Retinal pigment epithelial cell (primary cell): ENCODE measurements around the gene SCUBE2.

Experiments used
- DNase-seq: peaks from one replicate; pipeline ENCODE4 v3.0.0-alpha.2; 2010; ENCODE audit warnings: low read depth
- H3K4me3 ChIP-seq: 2 replicates; pipeline ENCODE4 v1.5.1; 2011; ENCODE audit warnings: mild to moderate bottlenecking, low read length, control low read depth, moderate library complexity
- TF ChIP-seq, protein P1 (sequence below): conservative IDR thresholded peaks from 2 replicates; pipeline ENCODE4 v1.5.1; 2011; ENCODE audit warnings: low read depth, low read length, control low read depth, inconsistent platforms

Gene SCUBE2

DNA sequence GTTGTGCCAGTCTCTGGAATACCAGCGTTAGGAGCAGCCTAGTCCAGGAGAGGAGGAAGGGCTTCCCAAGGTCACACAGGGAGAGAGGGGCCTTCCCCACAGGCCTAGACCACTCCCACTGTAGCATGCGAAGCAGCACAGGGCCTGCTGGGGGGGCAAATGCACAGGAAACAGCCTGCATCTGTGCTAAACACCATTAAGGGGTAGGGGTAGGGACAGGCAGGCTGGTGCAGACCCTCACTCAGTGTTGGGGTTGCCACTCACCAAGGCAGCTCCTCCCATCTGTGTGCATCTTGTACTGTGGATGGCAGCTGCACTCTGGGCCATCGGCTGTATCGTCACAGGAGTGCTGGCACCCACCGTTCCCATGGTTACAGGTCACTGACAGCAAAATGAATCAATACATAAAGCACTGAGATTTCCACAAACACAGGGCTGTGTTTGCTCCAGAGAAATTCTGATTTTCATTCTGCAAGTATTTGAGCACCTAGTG, 24.9 kb downstream of the SCUBE2 start:
- DNase-seq: no peak

DNA sequence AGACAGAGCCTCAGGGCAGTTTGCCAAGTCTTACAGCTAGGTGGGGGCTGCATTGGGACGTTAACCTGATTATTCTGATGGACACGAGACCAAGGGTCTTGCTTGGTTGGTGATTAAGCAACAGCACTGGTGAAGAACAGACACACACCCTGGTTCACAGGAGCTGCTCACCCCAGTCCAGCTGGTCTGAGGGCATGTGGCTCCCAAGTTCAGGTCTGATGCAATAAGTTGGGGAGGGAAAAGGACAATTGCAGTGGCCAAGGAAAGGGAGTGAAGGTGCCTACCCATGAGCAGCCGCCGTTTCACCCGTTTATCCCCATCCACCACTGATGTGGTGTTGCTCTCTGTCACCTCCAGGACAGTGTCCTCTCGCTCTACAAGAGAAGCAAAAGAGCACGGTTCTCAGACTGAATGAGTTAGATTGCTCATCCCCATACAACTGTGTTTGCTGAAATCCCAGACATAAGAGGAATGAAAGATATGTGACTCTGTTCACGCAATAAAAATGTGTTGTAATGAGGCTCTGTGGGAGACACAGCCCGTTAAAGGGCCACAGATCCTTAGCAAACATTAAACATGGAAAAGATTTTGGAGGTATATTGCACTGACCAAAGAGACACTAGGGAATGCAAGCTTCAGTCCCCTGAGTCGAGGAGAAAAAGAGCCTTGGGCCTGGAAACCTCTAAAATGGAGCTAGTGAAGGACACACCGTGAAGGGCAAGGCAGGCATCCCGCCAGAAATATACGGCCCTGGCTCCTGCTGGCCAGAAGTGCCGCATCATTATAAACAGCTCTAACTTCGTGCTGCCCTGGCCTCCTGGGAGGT, 25.6 kb downstream of the SCUBE2 start:
- DNase-seq: no peak
- H3K4me3 ChIP-seq: no peak overlapping the region
- TF ChIP-seq, protein P1, sequence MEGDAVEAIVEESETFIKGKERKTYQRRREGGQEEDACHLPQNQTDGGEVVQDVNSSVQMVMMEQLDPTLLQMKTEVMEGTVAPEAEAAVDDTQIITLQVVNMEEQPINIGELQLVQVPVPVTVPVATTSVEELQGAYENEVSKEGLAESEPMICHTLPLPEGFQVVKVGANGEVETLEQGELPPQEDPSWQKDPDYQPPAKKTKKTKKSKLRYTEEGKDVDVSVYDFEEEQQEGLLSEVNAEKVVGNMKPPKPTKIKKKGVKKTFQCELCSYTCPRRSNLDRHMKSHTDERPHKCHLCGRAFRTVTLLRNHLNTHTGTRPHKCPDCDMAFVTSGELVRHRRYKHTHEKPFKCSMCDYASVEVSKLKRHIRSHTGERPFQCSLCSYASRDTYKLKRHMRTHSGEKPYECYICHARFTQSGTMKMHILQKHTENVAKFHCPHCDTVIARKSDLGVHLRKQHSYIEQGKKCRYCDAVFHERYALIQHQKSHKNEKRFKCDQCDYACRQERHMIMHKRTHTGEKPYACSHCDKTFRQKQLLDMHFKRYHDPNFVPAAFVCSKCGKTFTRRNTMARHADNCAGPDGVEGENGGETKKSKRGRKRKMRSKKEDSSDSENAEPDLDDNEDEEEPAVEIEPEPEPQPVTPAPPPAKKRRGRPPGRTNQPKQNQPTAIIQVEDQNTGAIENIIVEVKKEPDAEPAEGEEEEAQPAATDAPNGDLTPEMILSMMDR: no peak

More for the DNA sequence above, 24.9 kb downstream of the SCUBE2 start:
- H3K4me3 ChIP-seq: no peak overlapping the region
- TF ChIP-seq, protein P1: no peak

DNA sequence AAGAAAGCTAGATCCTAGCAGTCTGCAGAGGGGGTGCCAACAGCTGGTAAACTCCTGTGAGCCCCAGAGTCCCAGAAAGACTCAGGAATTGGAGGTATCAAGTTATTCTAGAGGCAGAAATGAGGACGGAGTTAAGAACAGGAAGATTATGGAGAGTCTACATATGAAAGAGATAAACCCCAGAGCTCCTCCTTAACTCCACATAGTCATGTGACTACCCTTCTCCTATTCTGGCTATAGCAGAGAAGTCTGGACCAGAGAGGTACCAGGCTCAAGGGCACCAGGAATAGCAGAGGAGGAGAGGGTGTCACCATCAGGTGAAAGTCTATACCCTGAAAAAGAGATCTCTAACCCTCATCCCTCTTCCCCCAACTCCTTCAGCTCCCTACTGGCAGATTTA, 29.6 kb downstream of the SCUBE2 start:
- H3K4me3 ChIP-seq: no peak overlapping the region
- no peak for DNase-seq
- TF ChIP-seq, protein P1: no peak

DNA sequence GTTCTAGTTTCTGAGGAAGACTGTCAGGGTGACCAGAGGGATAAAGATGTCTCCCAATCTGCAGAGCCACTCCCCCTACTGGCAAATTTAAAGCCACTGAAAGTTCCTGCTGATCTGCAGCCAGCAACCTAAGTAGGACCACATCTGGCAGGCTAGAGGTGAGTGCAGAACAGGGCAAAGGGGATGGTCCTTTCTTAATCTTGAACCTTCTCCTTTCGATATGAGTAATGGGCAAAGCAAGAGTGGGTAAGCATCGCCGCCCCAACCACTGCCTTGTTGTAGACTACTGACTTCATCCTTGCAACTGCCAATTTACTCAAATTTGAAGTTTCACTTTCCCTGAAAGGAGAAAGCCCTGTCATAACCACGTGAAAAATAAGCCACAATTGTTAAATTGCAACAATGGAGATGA, 30.7 kb downstream of the SCUBE2 start:
- no peak for DNase-seq
- TF ChIP-seq, protein P1: peak; percentile 26
- H3K4me3 ChIP-seq: no peak overlapping the region

DNA sequence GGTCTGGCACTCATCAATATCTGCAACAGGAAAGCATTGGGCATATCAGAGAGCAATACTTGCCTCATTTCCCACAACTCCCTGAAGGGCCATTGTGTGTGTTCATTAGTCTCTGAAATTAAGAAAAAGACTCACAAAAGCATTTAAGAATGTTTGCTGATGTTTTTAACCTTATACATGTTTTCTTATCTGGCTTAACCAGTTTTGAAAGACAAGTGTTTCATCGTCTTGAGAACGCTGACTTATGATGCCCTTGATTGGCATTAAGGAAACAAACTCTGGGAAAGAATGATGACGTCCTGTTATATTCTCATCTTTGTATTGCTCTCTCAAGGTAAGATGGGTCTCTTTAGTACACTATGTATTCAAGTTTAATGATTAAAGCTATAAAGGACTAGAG, 32.0 kb downstream of the SCUBE2 start:
- TF ChIP-seq, protein P1: no peak
- H3K4me3 ChIP-seq: no peak overlapping the region
- no peak for DNase-seq

DNA sequence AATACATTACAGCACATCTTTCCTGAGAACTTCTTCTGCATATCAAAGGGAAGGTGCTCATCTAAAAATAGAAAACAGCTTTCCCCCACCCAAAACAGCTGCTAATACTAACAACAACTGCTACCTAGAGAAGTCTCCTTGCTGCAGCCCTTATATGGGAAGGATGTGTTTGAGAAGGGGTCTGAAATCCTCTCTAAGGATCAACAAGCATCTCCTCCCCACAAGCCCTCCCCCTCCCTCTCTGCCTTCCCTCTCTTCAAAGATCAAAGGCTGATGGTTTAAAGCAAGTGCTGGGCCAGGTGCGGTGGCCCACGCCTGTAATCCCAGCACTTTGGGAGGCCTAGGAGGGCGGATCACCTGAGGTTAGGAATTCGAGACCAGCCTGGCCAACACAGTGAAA, 33.5 kb downstream of the SCUBE2 start:
- DNase-seq: no peak
- TF ChIP-seq, protein P1: no peak
- no peak overlapping the region for H3K4me3 ChIP-seq

DNA sequence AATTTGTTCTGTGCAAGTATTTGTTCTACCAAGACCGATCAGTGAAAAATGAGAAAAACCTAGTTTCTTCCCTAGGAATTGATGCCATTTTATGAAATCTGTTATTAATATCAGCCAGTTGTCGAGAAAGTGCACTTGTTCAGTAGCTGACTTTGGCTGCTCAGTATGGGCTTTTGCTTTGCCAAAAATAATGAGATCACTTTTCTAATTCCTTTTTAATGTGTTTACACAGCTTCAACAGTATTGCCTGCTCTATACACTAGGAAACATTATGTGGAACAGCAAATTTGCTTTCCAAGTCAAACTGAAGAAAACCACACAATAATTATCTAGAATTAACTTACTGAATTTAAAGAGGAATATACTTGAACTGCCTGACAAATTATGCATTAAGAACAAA, 34.4 kb downstream of the SCUBE2 start:
- TF ChIP-seq, protein P1: no peak
- DNase-seq: no peak
- no peak overlapping the region for H3K4me3 ChIP-seq
